WERI-Rb-1 (cell line): ENCODE measurements around the gene DPM2.

Source experiments
- DNase-seq: peaks from one replicate; pipeline ENCODE4 v3.0.0-alpha.2; 2020
- H3K27ac ChIP-seq: fragments of 250-450 bp; sonication (Bioruptor Pico); 2 replicates; pipeline ENCODE4 v1.5.1; 2020; ENCODE audit warnings: mild to moderate bottlenecking, moderate library complexity
- H3K27me3 ChIP-seq: fragments of 250-450 bp; sonication (Bioruptor Pico); 2 replicates; pipeline ENCODE4 v1.5.1; 2021; ENCODE audit warnings: mild to moderate bottlenecking, low read depth, moderate library complexity; ENCODE audit not compliant: insufficient read depth, severe bottlenecking
- H3K36me3 ChIP-seq: fragments of 250-450 bp; sonication (Bioruptor Pico); 2 replicates; pipeline ENCODE4 v1.5.1; 2020; ENCODE audit warnings: mild to moderate bottlenecking, moderate library complexity
- H3K4me3 ChIP-seq: 2 replicates; pipeline ENCODE4 v1.5.1; 2011; ENCODE audit warnings: low read depth, mild to moderate bottlenecking, control low read depth, low read length
- H3K9me3 ChIP-seq: fragments of 250-450 bp; sonication (Bioruptor Pico); 2 replicates; pipeline ENCODE4 v1.5.1; 2021; ENCODE audit warnings: mild to moderate bottlenecking, moderate library complexity; ENCODE audit not compliant: severe bottlenecking
- CTCF ChIP-seq: IDR thresholded peaks from 2 replicates; pipeline ENCODE4 v1.5.1; 2011; ENCODE audit warnings: low read depth, mild to moderate bottlenecking, control low read depth, inconsistent platforms, low read length

The DPM2 gene

GRCh38 chr9:127937388-127938297 lies at the start of gene DPM2:
Gene DPM2 (minus strand): TSS chr9:127937854. CDS start chr9:127937820, 34 bp downstream.
- no peak for TF ChIP-seq CTCF
- peak within 1 kb of the TSS; percentile 67 for H3K27ac ChIP-seq
- H3K36me3 ChIP-seq: peaks cover 44% of the 10 kb centered on the region
- H3K27me3 ChIP-seq: no peaks in the 10 kb centered on the region
- H3K9me3 ChIP-seq: no peaks in the 10 kb centered on the region
- peak; percentile 87 for DNase-seq
- peak within 1 kb of the TSS; percentile 58 for H3K4me3 ChIP-seq

GRCh38 chr9:127987103-127987614 lies 49.5 kb upstream of the DPM2 start:
- peaks cover 7% of the 10 kb centered on the region for H3K9me3 ChIP-seq
- TF ChIP-seq CTCF: no peak
- no peak for DNase-seq
- no peaks in the 10 kb centered on the region for H3K27me3 ChIP-seq
- no peak overlapping the region for H3K27ac ChIP-seq
- H3K4me3 ChIP-seq: no peak overlapping the region
- no peaks in the 10 kb centered on the region for H3K36me3 ChIP-seq

- Histone ChIP-seq H3K27ac (no peak overlapping the region), H3K27me3 (no peaks in the 10 kb centered on the region), H3K9me3 (peaks cover 7% of the 10 kb centered on the region), H3K36me3 (no peaks in the 10 kb centered on the region), H3K4me3 (no peak overlapping the region)
- DNase-seq: no peak
- TF ChIP-seq CTCF: no peak
Measured at GRCh38 chr9:127985011-127985410, 47.4 kb upstream of the DPM2 start.

GRCh38 chr9:127983847-127984289 lies 46.2 kb upstream of the DPM2 start:
- no peak for DNase-seq
- Histone ChIP-seq H3K9me3 (peaks cover 7% of the 10 kb centered on the region), H3K36me3 (no peaks in the 10 kb centered on the region; the same call in 1 of the 2 replicates), H3K27ac (no peak overlapping the region), H3K27me3 (no peaks in the 10 kb centered on the region), H3K4me3 (no peak overlapping the region)
- TF ChIP-seq CTCF: no peak

- Histone ChIP-seq H3K9me3 (peaks cover 7% of the 10 kb centered on the region), H3K36me3 (peaks cover 7% of the 10 kb centered on the region), H3K27ac (peak overlapping the region; percentile 43), H3K27me3 (no peaks in the 10 kb centered on the region), H3K4me3 (no peak overlapping the region)
- TF ChIP-seq CTCF: no peak
- DNase-seq: no peak
Measured at GRCh38 chr9:127982912-127983311, 45.3 kb upstream of the DPM2 start.
